HepG2 (cell line): ENCODE measurements around the gene LSMEM2. TPM values are rescaled to one million over a fixed set of nuclear protein-coding genes. Genes with fewer than 3 reads are reported as not detected.

Source experiments
- ATRX ChIP-seq: sonication (generic); formaldehyde crosslinking; IDR thresholded peaks from 2 replicates; pipeline ENCODE4 v1.4.0; 2020; ENCODE audit warnings: missing genetic modification reagents, borderline replicate concordance
- FOXA3 ChIP-seq: IDR thresholded peaks from 2 replicates; pipeline ENCODE4 v1.6.1; 2016; ENCODE audit warnings: missing genetic modification reagents, missing compliant biosample characterization
- GATA4 ChIP-seq: sonication (generic); IDR thresholded peaks from 2 replicates; pipeline ENCODE4 v1.6.1; 2016; ENCODE audit warnings: antibody characterized with exemption, low read depth, borderline replicate concordance
- HDAC1 ChIP-seq: sonication (generic); formaldehyde crosslinking; IDR thresholded peaks from 2 replicates; pipeline ENCODE4 v1.5.1; 2020; ENCODE audit warnings: mild to moderate bottlenecking, missing genetic modification reagents
- HDAC6 ChIP-seq: fragments of 200-600 bp; sonication (generic); IDR thresholded peaks from 2 replicates; pipeline ENCODE4 v1.7.0; 2017; ENCODE audit warnings: mild to moderate bottlenecking, antibody characterized with exemption, low read length, low read depth
- IRF2 ChIP-seq: IDR thresholded peaks from 2 replicates; pipeline ENCODE4 v1.6.1; 2018; ENCODE audit warnings: missing genetic modification reagents, missing compliant biosample characterization
- KDM1A ChIP-seq: IDR thresholded peaks from 2 replicates; pipeline ENCODE4 v1.6.1; 2016; ENCODE audit warnings: missing compliant biosample characterization
- MAFG ChIP-seq: sonication (generic); formaldehyde crosslinking; IDR thresholded peaks from 2 replicates; pipeline ENCODE4 v1.5.1; 2020; ENCODE audit warnings: mild to moderate bottlenecking, missing genetic modification reagents
- SOX5 ChIP-seq: IDR thresholded peaks from 2 replicates; pipeline ENCODE4 v1.6.1; 2016; ENCODE audit warnings: borderline replicate concordance
- STAG1 ChIP-seq: sonication (generic); formaldehyde crosslinking; IDR thresholded peaks from 2 replicates; pipeline ENCODE4 v1.4.0; 2020; ENCODE audit warnings: missing genetic modification reagents
- ZBTB21 ChIP-seq: sonication (generic); formaldehyde crosslinking; IDR thresholded peaks from 2 replicates; pipeline ENCODE4 v1.4.0; 2020; ENCODE audit warnings: missing genetic modification reagents
- ZFP37 ChIP-seq: sonication (generic); formaldehyde crosslinking; IDR thresholded peaks from 2 replicates; pipeline ENCODE4 v1.4.0; 2020; ENCODE audit warnings: missing genetic modification reagents, borderline replicate concordance
- ZMYM3 ChIP-seq: sonication (generic); formaldehyde crosslinking; IDR thresholded peaks from 2 replicates; pipeline ENCODE4 v1.5.1; 2020; ENCODE audit warnings: mild to moderate bottlenecking, missing genetic modification reagents
- ZNF121 ChIP-seq: sonication (generic); formaldehyde crosslinking; IDR thresholded peaks from 2 replicates; pipeline ENCODE4 v1.5.0; 2020; ENCODE audit warnings: mild to moderate bottlenecking, missing genetic modification reagents
- ZNF143 ChIP-seq: sonication (generic); formaldehyde crosslinking; IDR thresholded peaks from 2 replicates; pipeline ENCODE4 v1.4.0; 2020; ENCODE audit warnings: missing genetic modification reagents
- ZNF24 ChIP-seq: fragments of 450-650 bp; IDR thresholded peaks from 2 replicates; pipeline ENCODE4 v1.6.1; 2017; ENCODE audit warnings: antibody characterized with exemption, mild to moderate bottlenecking
- ZNF263 ChIP-seq: sonication (generic); formaldehyde crosslinking; IDR thresholded peaks from 2 replicates; pipeline ENCODE4 v1.4.0; 2020; ENCODE audit warnings: missing genetic modification reagents
- ZNF292 ChIP-seq: sonication (generic); formaldehyde crosslinking; IDR thresholded peaks from 2 replicates; pipeline ENCODE4 v1.8.1; 2022; ENCODE audit warnings: mild to moderate bottlenecking, low read depth, missing genetic modification reagents, borderline replicate concordance
- ZNF598 ChIP-seq: sonication (generic); formaldehyde crosslinking; IDR thresholded peaks from 2 replicates; pipeline ENCODE4 v1.5.1; 2020; ENCODE audit warnings: mild to moderate bottlenecking, missing genetic modification reagents, borderline replicate concordance
- ZNF7 ChIP-seq: IDR thresholded peaks from 2 replicates; pipeline ENCODE4 v1.6.1; 2016; ENCODE audit warnings: missing biosample characterization, missing genetic modification reagents
- ZNF761 ChIP-seq: sonication (generic); formaldehyde crosslinking; conservative IDR thresholded peaks from 2 replicates; pipeline ENCODE4 v1.4.0; 2020; ENCODE audit warnings: mild to moderate bottlenecking, missing genetic modification reagents
- ZNF788 ChIP-seq: sonication (generic); formaldehyde crosslinking; IDR thresholded peaks from 2 replicates; pipeline ENCODE4 v1.5.0; 2020; ENCODE audit warnings: mild to moderate bottlenecking, missing genetic modification reagents, borderline replicate concordance
- ZNF816 ChIP-seq: sonication (generic); formaldehyde crosslinking; IDR thresholded peaks from 2 replicates; pipeline ENCODE4 v1.8.0; 2022; ENCODE audit warnings: missing genetic modification reagents, mild to moderate bottlenecking, borderline replicate concordance
- polyA plus RNA-seq, 8 experiments: library from polyadenylated mRNA; depleted of rRNA in 3 of 8; stranded (reverse) in 7 of 8; unstranded in 1 of 8; fragments of >200 nt; fragmentation: Illumina TruSeq in 4 of 8; extraction: Trizol in 4 of 8; gene quantifications; 2 replicates each; pipeline versions ENCODE4 v1.2.1 to v1.2.3, GENCODE V29; 2011 to 2016; ENCODE audit warnings: low read depth in 4 of 8, missing spikeins in 1 of 8, mixed read lengths in 1 of 8; ENCODE audit not compliant: insufficient read depth in 1 of 8
- total RNA-seq, 5 experiments: library from RNA; depleted of rRNA; stranded (reverse); fragments of >200 nt; fragmentation: Illumina TruSeq; extraction: Trizol; gene quantifications; 2 replicates each; pipeline ENCODE4 v1.2.3, GENCODE V29; 2016; ENCODE audit warnings: low read depth in 1 of 5
- TF ChIP-seq, protein P1 (sequence below): sonication (generic); formaldehyde crosslinking; IDR thresholded peaks from 2 replicates; pipeline ENCODE4 v1.5.0; 2020; ENCODE audit warnings: mild to moderate bottlenecking, missing genetic modification reagents
- TF ChIP-seq, protein P2 (sequence below): sonication (generic); formaldehyde crosslinking; IDR thresholded peaks from 2 replicates; pipeline ENCODE4 v1.5.0; 2020; ENCODE audit warnings: missing genetic modification reagents

The LSMEM2 gene
- total and polyA plus RNA-seq, 2 of the 13 experiments (the other 11 are each of a cell fraction or from before 2014, with no cell fraction given): 0.07 to 0.41 TPM

DNA sequence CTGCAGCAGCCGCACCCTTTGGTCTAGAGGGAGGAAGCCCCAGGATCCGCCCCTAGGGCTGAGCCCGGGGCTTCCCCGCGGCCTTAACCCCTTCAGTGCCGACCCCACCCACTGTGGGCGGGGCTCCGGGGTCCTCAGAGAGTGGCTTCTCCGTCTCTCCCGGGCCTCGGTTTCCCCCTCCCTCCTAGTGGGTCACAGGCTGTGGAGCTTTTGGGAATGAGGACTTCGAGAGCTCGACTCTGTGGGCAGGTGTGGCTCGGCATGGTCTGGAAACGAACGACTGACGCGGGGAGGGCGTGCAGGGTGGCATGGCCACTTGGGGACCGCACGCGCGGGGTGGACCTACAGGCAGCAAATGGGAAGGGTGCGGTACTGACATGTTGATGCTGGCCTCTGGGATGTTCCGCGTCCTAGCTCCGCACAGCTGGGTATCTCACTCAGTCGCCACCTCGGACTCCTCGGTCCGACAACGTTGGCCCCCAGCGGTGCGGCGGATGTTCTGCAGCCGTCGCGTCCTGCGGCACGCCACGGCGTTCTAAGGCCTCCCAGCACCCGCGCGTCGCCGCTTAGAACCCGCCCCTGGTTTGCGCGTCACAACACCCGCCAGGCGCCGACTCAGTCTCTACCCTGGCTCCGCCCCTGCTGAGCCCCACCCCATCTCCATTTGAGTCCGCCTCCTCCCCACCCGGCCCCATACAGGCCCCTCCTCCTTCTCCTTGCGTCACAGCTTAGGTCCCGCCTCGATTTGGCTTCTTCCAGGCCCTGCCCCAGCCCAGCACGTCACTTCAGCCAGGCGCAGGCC lies 20.1 kb downstream of the LSMEM2 start, which contains the start of the genes HYAL3 and NAA80 (continued):
- TF ChIP-seq ZNF816 (CRISPR knock-in tag) (no peak), ZNF7 (CRISPR knock-in tag) (no peak), HDAC6 (no peak), ZFP37 (CRISPR knock-in tag) (peak; percentile 23; the same call in 1 of the 2 replicates), MAFG (CRISPR knock-in tag) (no peak), GATA4 (peak; percentile 51; the same call in 1 of the 2 replicates), ZNF143 (CRISPR knock-in tag) (peak; percentile 49; the same call in 1 of the 2 replicates), FOXA3 (CRISPR knock-in tag) (peak; percentile 51), IRF2 (no peak), HDAC1 (CRISPR knock-in tag) (peak; percentile 58), ZNF761 (peak; percentile 26), ZNF788 (CRISPR knock-in tag) (peak; percentile 84; the same call in 1 of the 2 replicates), STAG1 (CRISPR knock-in tag) (no peak; the same call in 1 of the 2 replicates), ZNF24 (0 out of 2 replicates have a peak, but pooled peaks have one; percentile 67), ZNF292 (CRISPR knock-in tag) (no peak), ZNF263 (CRISPR knock-in tag) (no peak), KDM1A (CRISPR knock-in tag) (no peak), ZBTB21 (no peak), ZNF598 (CRISPR knock-in tag) (peak; percentile 87), SOX5 (CRISPR knock-in tag) (no peak), ATRX (CRISPR knock-in tag) (no peak), ZNF121 (CRISPR knock-in tag) (no peak), ZMYM3 (0 out of 2 replicates have a peak, but pooled peaks have one; percentile 41)
- TF ChIP-seq, protein P1, sequence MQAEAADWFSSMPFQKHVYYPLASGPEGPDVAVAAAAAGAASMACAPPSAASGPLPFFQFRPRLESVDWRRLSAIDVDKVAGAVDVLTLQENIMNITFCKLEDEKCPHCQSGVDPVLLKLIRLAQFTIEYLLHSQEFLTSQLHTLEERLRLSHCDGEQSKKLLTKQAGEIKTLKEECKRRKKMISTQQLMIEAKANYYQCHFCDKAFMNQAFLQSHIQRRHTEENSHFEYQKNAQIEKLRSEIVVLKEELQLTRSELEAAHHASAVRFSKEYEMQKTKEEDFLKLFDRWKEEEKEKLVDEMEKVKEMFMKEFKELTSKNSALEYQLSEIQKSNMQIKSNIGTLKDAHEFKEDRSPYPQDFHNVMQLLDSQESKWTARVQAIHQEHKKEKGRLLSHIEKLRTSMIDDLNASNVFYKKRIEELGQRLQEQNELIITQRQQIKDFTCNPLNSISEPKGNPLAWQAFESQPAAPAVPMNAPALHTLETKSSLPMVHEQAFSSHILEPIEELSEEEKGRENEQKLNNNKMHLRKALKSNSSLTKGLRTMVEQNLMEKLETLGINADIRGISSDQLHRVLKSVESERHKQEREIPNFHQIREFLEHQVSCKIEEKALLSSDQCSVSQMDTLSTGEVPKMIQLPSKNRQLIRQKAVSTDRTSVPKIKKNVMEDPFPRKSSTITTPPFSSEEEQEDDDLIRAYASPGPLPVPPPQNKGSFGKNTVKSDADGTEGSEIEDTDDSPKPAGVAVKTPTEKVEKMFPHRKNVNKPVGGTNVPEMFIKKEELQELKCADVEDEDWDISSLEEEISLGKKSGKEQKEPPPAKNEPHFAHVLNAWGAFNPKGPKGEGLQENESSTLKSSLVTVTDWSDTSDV: 0 out of 2 replicates have a peak, but pooled peaks have one; percentile 47
- TF ChIP-seq, protein P2, sequence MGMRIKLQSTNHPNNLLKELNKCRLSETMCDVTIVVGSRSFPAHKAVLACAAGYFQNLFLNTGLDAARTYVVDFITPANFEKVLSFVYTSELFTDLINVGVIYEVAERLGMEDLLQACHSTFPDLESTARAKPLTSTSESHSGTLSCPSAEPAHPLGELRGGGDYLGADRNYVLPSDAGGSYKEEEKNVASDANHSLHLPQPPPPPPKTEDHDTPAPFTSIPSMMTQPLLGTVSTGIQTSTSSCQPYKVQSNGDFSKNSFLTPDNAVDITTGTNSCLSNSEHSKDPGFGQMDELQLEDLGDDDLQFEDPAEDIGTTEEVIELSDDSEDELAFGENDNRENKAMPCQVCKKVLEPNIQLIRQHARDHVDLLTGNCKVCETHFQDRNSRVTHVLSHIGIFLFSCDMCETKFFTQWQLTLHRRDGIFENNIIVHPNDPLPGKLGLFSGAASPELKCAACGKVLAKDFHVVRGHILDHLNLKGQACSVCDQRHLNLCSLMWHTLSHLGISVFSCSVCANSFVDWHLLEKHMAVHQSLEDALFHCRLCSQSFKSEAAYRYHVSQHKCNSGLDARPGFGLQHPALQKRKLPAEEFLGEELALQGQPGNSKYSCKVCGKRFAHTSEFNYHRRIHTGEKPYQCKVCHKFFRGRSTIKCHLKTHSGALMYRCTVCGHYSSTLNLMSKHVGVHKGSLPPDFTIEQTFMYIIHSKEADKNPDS (CRISPR knock-in tag): peak; percentile 76; the same call in 1 of the 2 replicates
